Endothelial cell of umbilical vein (primary cell): Measurements from ENCODE around the gene HEATR5B. TPM values are rescaled to one million over a fixed set of nuclear protein-coding genes. Genes with fewer than 3 reads are reported as not detected.

Source experiments
- BruUV-seq: library from RNA; stranded (reverse); fragments of 400-500 nt; replicated peaks from 2 replicates; lab custom pipeline; 2021; lab: Mats Ljungman, UMichigan
- CTCF ChIA-PET: fragments of 300-600, 350-600 bp; sonication (Branson Sonifier 250); formaldehyde crosslinking; loops from one replicate; lab custom pipeline; 2021; ENCODE audit warnings: antibody characterized with exemption, inconsistent platforms; lab: Charles Lee
- POLR2A ChIA-PET: fragments of 300-600, 350-600 bp; sonication (Branson Sonifier 250); formaldehyde crosslinking; loops from one replicate; lab custom pipeline; 2021; ENCODE audit warnings: antibody characterized with exemption, inconsistent platforms; lab: Charles Lee
- DNase-seq: peaks from one replicate; pipeline ENCODE4 v3.0.0-alpha.2; 2011; ENCODE audit warnings: low read depth, low spot score
- FAIRE-seq: peaks from 2 replicates; lab custom pipeline; 2011; peaks lifted over from hg19 to GRCh38; lab: Jason Lieb, UNC
- H2AFZ ChIP-seq: 2 replicates; pipeline ENCODE4 v1.6.0; 2012; ENCODE audit warnings: low read depth, low read length, control low read depth, inconsistent platforms
- H3K27ac ChIP-seq: 2 replicates; pipeline ENCODE4 v1.5.1; 2011; ENCODE audit warnings: low read depth, mild to moderate bottlenecking, control low read depth, low read length, moderate library complexity; ENCODE audit not compliant: insufficient read depth
- H3K27me3 ChIP-seq, 2 experiments: 2 replicates each; pipeline versions ENCODE4 v1.6.0 to v1.6.1; 2011; ENCODE audit warnings: low read length in 2 of 2, mixed read lengths in 1 of 2; ENCODE audit not compliant: control insufficient read depth in 2 of 2, insufficient read depth in 2 of 2
- H3K36me3 ChIP-seq, 2 experiments: 2 replicates in 1 of 2; 3 replicates in 1 of 2; pipeline ENCODE4 v1.5.1; 2011; ENCODE audit warnings: low read length in 2 of 2, mild to moderate bottlenecking in 1 of 2, moderate library complexity in 1 of 2; ENCODE audit not compliant: control insufficient read depth in 2 of 2, insufficient read depth in 2 of 2; ENCODE audit errors: extremely low read depth in 1 of 2
- H3K4me1 ChIP-seq: 3 replicates; pipeline ENCODE4 v1.5.1; 2011; ENCODE audit warnings: mild to moderate bottlenecking, low read length; ENCODE audit not compliant: control insufficient read depth, insufficient read depth; ENCODE audit errors: extremely low read depth
- H3K4me2 ChIP-seq: 2 replicates; pipeline ENCODE4 v1.6.1; 2011; ENCODE audit warnings: low read length, control low read depth, mixed read lengths; ENCODE audit not compliant: insufficient read depth
- H3K4me3 ChIP-seq, 3 experiments: fragments of 200-600 bp in 1 of 3; sonication (generic), shearing (Covaris generic) in 1 of 3; replicated peaks in 1 of 3; 2 replicates each; pipeline ENCODE4 v1.5.1; 2011 to 2016; ENCODE audit warnings: control low read depth in 3 of 3, low read length in 3 of 3, mild to moderate bottlenecking in 2 of 3, inconsistent platforms in 1 of 3, low read depth in 1 of 3, moderate library complexity in 1 of 3; ENCODE audit not compliant: insufficient read depth in 1 of 3
- H3K79me2 ChIP-seq: 2 replicates; pipeline ENCODE4 v1.6.0; 2012; ENCODE audit warnings: low read length, inconsistent platforms; ENCODE audit not compliant: control insufficient read depth, insufficient read depth
- H3K9ac ChIP-seq: replicated peaks from 2 replicates; pipeline ENCODE3; 2011; ENCODE audit warnings: low read length, control low read depth; ENCODE audit not compliant: insufficient read depth; ENCODE audit errors: extremely low read depth
- H3K9me1 ChIP-seq: replicated peaks from 3 replicates; pipeline ENCODE4 v1.6.0; 2011; ENCODE audit warnings: mild to moderate bottlenecking, low read length; ENCODE audit not compliant: control insufficient read depth, insufficient read depth; ENCODE audit errors: extremely low read depth
- H3K9me3 ChIP-seq: replicated peaks from 2 replicates; pipeline ENCODE4 v1.5.1; 2012; ENCODE audit warnings: low read length, inconsistent platforms; ENCODE audit not compliant: control insufficient read depth, insufficient read depth
- H4K20me1 ChIP-seq: replicated peaks from 2 replicates; pipeline ENCODE3; 2011; ENCODE audit warnings: mild to moderate bottlenecking, low read length; ENCODE audit not compliant: control insufficient read depth, insufficient read depth; ENCODE audit errors: extremely low read depth
- CTCF ChIP-seq, 2 donors: IDR thresholded peaks; 1 replicate in 1 of 2; 2 replicates in 1 of 2; pipeline ENCODE4 v1.5.1; 2011; ENCODE audit warnings: low read length in 2 of 2, mild to moderate bottlenecking in 2 of 2, moderate library complexity in 2 of 2, control low read depth in 1 of 2, inconsistent platforms in 1 of 2, low read depth in 1 of 2; ENCODE audit not compliant: insufficient read depth in 1 of 2; ENCODE audit errors: extremely low read depth in 1 of 2
- EZH2 ChIP-seq: IDR thresholded peaks from 2 replicates; pipeline ENCODE4 v1.6.1; 2012; ENCODE audit warnings: borderline replicate concordance, low read depth, mild to moderate bottlenecking, moderate library complexity, low read length, inconsistent platforms; ENCODE audit not compliant: severe bottlenecking
- FOS ChIP-seq: IDR thresholded peaks from 2 replicates; pipeline ENCODE4 v1.6.1; 2011; ENCODE audit warnings: mild to moderate bottlenecking, low read length, moderate library complexity, borderline replicate concordance; ENCODE audit not compliant: insufficient read depth
- GATA2 ChIP-seq: IDR thresholded peaks from 2 replicates; pipeline ENCODE4 v1.7.0; 2011; ENCODE audit warnings: low read depth, mild to moderate bottlenecking, moderate library complexity, mixed read lengths, low read length; ENCODE audit not compliant: insufficient read length, insufficient read depth
- JUN ChIP-seq: IDR thresholded peaks from 2 replicates; pipeline ENCODE4 v1.6.1; 2011; ENCODE audit warnings: borderline replicate concordance, low read depth; ENCODE audit not compliant: insufficient read length, insufficient read depth
- MAX ChIP-seq: IDR thresholded peaks from 2 replicates; pipeline ENCODE4 v1.6.1; 2011; ENCODE audit not compliant: insufficient read depth, insufficient read length
- MYC ChIP-seq: IDR thresholded peaks from one replicate; pipeline ENCODE4 v1.6.1; 2011; ENCODE audit warnings: mild to moderate bottlenecking, low read depth, low read length
- POLR2A ChIP-seq: IDR thresholded peaks from 2 replicates; pipeline ENCODE4 v1.6.1; 2012; ENCODE audit warnings: low read depth, mild to moderate bottlenecking, control low read depth, low read length
- POLR2AphosphoS5 ChIP-seq: IDR thresholded peaks from 2 replicates; pipeline ENCODE4 v1.6.1; 2012; ENCODE audit warnings: low read depth, mild to moderate bottlenecking, control low read depth, low read length, moderate library complexity; ENCODE audit not compliant: insufficient read depth
- dilution Hi-C: fragments of 300-500 bp; cut with MboI; formaldehyde crosslinking; loops from one replicate; pipeline ENCODE4 v1.15.0; 2019; ENCODE audit warnings: low sequenced_read_pairs; ENCODE audit not compliant: extremely low pct_ligation_motif_present
- intact Hi-C: fragments of 100-400 bp; cut with micrococcal nuclease; formaldehyde crosslinking; loops from one replicate; pipeline ENCODE4 v1.10.0; 2022
- polyA plus RNA-seq, 4 experiments: library from polyadenylated mRNA; depleted of rRNA in 3 of 4; stranded (reverse) in 3 of 4; unstranded in 1 of 4; fragments of >200 nt; gene quantifications; 2 replicates each; pipeline versions ENCODE4 v1.2.1 to v1.2.3, GENCODE V29; 2011 to 2012; ENCODE audit warnings: missing spikeins in 1 of 4
- total RNA-seq: library from RNA; stranded (reverse); gene quantifications from 2 replicates; pipeline ENCODE4 v1.2.3, GENCODE V29; 2021

The HEATR5B gene
- total and polyA plus RNA-seq, 2 donors (not counting 3 experiments of a cell fraction or from before 2014, with no cell fraction given) = 16.1 to 22.5 TPM

GRCh38 chr2:36963106-36963505 lies 121.1 kb downstream of the HEATR5B start:
- no peak for TF ChIP-seq FOS
- TF ChIP-seq JUN = no peak
- TF ChIP-seq EZH2 = no peak
- TF ChIP-seq POLR2A = no peak
- no peak for TF ChIP-seq POLR2AphosphoS5
- TF ChIP-seq MAX = no peak
- no peak for TF ChIP-seq GATA2
- TF ChIP-seq CTCF (IDR thresholded peaks at IDR 0.05; ENCODE audit: extremely low read depth in 1 of 2, insufficient read depth in 1 of 2, low read depth in 1 of 2, low read length in 2 of 2) = no peak
- TF ChIP-seq MYC = no peak
- H3K9me3 ChIP-seq = no peaks in the 10 kb centered on the region
- no peaks in the 10 kb centered on the region for H3K27me3 ChIP-seq
- H3K9ac ChIP-seq = no peak overlapping the region
- H2AFZ ChIP-seq = no peak overlapping the region
- peaks cover 54% of the 10 kb centered on the region for H3K79me2 ChIP-seq
- H3K36me3 ChIP-seq = no peaks in the 10 kb centered on the region
- no peaks in the 10 kb centered on the region for H4K20me1 ChIP-seq
- CTCF ChIA-PET = no interaction called here
- no peak overlapping the region for H3K4me3 ChIP-seq
- no peak overlapping the region for H3K27ac ChIP-seq
- POLR2A ChIA-PET = no interaction called here
- intact Hi-C loops = no loop called here
- peaks cover 19% of the 10 kb centered on the region for H3K4me1 ChIP-seq
- H3K4me2 ChIP-seq = no peak overlapping the region
- FAIRE-seq = no peak
- no TSS peak for BruUV-seq
- dilution Hi-C loops = no loop called here
- no peaks in the 10 kb centered on the region for H3K9me1 ChIP-seq
- DNase-seq = no peak
